Chondrocyte (in vitro differentiated cells): Measurements from ENCODE around the gene KCNQ1. TPM values are rescaled to one million over a fixed set of nuclear protein-coding genes. Genes with fewer than 3 reads are reported as not detected.

Source experiments
- DNase-seq: peaks from one replicate; pipeline ENCODE4 v3.0.0; 2021; ENCODE audit warnings: mixed read lengths, low spot score
- H3K27ac Mint-ChIP-seq: one replicate; pipeline ENCODE4 v1.8.0; 2021; ENCODE audit warnings: mild to moderate bottlenecking, moderate library complexity, mixed read lengths; ENCODE audit not compliant: unreplicated experiment
- H3K27me3 Mint-ChIP-seq: 2 replicates; pipeline ENCODE4 v1.8.0; 2021; ENCODE audit warnings: low read depth, mixed read lengths
- H3K36me3 Mint-ChIP-seq: 2 replicates; pipeline ENCODE4 v1.8.0; 2021; ENCODE audit warnings: low read depth, mixed read lengths
- H3K4me1 Mint-ChIP-seq: 2 replicates; pipeline ENCODE4 v1.8.0; 2021; ENCODE audit warnings: low read depth, mild to moderate bottlenecking, mixed read lengths
- H3K4me3 Mint-ChIP-seq: one replicate; pipeline ENCODE4 v1.8.0; 2021; ENCODE audit warnings: mild to moderate bottlenecking, moderate library complexity, mixed read lengths; ENCODE audit not compliant: unreplicated experiment
- H3K9me3 Mint-ChIP-seq: 2 replicates; pipeline ENCODE4 v1.8.0; 2021; ENCODE audit warnings: low read depth, mixed read lengths
- total RNA-seq: library from RNA; stranded (reverse); gene quantifications from 3 replicates; pipeline ENCODE4 v1.2.1, GENCODE V29; 2021
- TF ChIP-seq, protein P1 (sequence below): fragments of 200-600 bp; sonication (generic); IDR thresholded peaks from 2 replicates; pipeline ENCODE4 v1.5.0; 2021; ENCODE audit warnings: antibody characterized with exemption, mild to moderate bottlenecking, moderate library complexity

KCNQ1 gene
- total RNA-seq, 1 donor from 2014 or later, result not detected

DNA sequence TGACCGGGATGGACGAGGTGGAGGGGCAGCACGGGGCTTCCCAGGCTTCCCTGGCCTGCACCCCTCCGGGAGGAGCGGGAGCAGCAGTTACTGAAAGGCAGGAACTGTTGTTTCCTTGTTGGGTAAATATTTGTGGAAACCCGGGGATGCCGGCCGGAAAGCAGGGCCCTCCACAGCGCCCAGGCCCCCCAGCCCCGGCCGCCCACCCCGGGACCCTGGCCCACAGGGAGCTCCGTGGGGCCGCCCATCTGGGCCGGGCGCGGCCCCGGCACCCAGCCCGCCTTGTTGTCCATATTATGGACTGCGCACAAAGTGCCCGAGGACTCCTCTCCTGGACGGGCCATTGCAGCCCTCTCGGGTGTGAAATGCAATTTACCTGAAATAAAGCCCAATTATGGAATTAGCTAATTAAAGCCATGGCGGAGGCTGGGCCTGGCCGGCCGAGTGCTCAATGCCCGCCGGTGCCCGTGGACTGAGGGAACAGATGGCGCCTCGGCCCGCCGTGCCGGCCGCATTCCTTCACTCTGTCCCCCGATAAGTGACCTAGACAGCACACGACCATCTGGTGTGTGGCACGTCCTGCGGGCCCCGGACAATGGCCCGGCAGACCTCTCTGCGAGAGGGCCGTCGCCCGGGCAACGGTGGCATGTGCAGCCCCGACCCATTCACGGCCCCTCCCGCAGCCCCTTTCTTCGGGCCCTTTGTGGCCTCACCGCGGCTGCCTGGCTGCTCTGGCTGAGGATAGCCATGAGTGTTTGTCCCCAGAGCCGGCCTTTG, 405.4 kb downstream of the KCNQ1 start:
- TF ChIP-seq, protein P1, sequence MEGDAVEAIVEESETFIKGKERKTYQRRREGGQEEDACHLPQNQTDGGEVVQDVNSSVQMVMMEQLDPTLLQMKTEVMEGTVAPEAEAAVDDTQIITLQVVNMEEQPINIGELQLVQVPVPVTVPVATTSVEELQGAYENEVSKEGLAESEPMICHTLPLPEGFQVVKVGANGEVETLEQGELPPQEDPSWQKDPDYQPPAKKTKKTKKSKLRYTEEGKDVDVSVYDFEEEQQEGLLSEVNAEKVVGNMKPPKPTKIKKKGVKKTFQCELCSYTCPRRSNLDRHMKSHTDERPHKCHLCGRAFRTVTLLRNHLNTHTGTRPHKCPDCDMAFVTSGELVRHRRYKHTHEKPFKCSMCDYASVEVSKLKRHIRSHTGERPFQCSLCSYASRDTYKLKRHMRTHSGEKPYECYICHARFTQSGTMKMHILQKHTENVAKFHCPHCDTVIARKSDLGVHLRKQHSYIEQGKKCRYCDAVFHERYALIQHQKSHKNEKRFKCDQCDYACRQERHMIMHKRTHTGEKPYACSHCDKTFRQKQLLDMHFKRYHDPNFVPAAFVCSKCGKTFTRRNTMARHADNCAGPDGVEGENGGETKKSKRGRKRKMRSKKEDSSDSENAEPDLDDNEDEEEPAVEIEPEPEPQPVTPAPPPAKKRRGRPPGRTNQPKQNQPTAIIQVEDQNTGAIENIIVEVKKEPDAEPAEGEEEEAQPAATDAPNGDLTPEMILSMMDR, result no peak
- no peak overlapping the region for H3K27ac Mint-ChIP-seq
- H3K36me3 Mint-ChIP-seq, result no peaks in the 10 kb centered on the region
- peaks cover 7% of the 10 kb centered on the region for H3K27me3 Mint-ChIP-seq
- H3K4me3 Mint-ChIP-seq, result no peak overlapping the region
- H3K4me1 Mint-ChIP-seq, result no peaks in the 10 kb centered on the region
- no peak for DNase-seq
- no peaks in the 10 kb centered on the region for H3K9me3 Mint-ChIP-seq

DNA sequence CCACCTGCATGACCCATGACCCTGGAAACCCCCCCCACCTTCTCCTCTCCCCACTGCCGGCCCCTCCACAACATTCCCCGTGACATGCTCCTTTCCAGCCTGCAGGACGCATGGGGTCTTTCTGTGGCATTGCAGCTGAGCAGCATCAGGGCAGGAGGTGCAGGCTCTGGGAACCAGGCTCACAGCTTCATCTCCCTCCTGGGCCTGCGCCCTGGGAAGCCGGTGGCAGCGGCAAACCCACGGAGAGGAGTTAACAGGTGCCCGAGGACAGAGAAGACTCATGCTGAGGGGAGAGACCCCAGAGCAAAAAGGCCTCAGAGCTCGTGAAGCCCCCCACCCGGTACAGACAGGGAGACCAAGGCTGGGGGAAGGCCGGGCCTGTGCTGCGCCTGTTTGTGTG, 408.6 kb downstream of the KCNQ1 start:
- H3K36me3 Mint-ChIP-seq, result no peaks in the 10 kb centered on the region
- no peak overlapping the region for H3K27ac Mint-ChIP-seq
- DNase-seq, result no peak
- no peaks in the 10 kb centered on the region for H3K4me1 Mint-ChIP-seq
- no peak overlapping the region for H3K4me3 Mint-ChIP-seq
- H3K27me3 Mint-ChIP-seq, result peaks cover 14% of the 10 kb centered on the region
- no peaks in the 10 kb centered on the region for H3K9me3 Mint-ChIP-seq
- TF ChIP-seq, protein P1, result no peak

DNA sequence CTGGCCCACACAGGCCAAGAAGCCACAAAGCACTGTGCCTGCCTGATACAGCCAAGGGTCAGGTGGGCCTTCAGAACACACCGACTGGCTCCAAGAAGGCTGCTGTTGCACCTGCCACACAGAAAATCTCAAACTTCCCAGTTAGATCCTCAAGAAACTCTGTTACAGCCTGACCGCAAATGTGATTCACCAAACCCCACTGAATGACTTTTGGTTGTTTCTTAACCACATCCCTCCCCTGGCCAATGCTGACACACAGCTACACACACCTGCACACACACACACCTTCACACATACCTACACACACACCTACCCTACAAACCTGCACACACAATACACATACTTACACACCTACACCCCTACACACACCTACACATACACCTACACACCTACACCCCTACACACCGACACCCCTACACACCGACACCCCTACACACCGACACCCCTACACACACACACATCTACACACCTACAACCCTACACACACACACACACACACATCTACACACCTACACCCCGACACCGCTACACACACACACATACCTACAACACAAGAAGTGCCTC, 409.3 kb downstream of the KCNQ1 start:
- Mint-ChIP-seq H3K4me3 (no peak overlapping the region), H3K27ac (no peak overlapping the region)

DNA sequence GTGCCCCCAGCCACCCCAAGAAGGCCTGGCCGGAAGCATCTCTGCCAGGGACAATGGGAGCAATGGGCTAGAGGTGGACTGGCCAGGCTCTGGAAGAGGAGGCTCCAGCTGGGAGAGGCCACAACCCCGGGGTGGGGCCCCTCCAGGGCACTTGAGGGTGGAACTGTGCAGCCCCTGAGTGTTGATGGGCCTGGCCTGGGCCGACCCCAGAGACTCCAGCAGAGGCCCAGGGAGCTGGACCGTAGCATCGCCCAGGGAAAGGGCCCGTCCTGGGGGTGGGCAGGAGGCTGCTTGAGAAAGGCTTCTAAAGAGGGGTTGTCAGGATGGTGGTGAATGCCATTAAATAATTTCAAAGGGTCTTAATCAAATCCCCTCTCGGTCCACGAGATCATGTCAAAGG, 410.4 kb downstream of the KCNQ1 start:
- Mint-ChIP-seq H3K27me3 (peaks cover 15% of the 10 kb centered on the region), H3K36me3 (no peaks in the 10 kb centered on the region), H3K27ac (no peak overlapping the region), H3K4me3 (no peak overlapping the region), H3K4me1 (no peaks in the 10 kb centered on the region), H3K9me3 (no peaks in the 10 kb centered on the region)
- no peak for DNase-seq
- TF ChIP-seq, protein P1, result no peak

More for the DNA sequence above, 409.3 kb downstream of the KCNQ1 start:
- Mint-ChIP-seq H3K4me1 (no peaks in the 10 kb centered on the region), H3K36me3 (no peaks in the 10 kb centered on the region), H3K27me3 (peaks cover 11% of the 10 kb centered on the region), H3K9me3 (no peaks in the 10 kb centered on the region)
- TF ChIP-seq, protein P1, result no peak
- no peak for DNase-seq

DNA sequence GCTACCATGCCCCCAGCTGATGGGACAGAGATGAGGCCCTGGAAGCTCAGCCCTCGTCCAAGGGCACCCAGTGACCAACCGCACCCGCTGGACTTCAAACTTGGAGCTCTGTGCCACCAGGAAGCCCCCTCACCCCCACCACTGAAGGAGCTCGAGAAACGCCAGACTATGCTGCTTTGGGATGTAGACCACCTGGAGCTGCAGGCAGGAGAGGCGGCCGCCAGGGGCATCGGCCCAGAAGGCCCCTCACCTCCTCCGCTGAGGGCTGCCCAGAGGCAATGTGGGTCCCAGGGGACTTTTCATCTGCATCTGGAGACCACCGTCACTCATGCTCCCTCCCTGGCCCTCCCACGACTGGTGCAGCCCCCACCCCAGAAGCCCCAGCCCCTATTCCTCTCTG, 412.5 kb downstream of the KCNQ1 start:
- Mint-ChIP-seq H3K36me3 (no peaks in the 10 kb centered on the region), H3K27me3 (peaks cover 25% of the 10 kb centered on the region), H3K4me1 (no peaks in the 10 kb centered on the region), H3K4me3 (no peak overlapping the region), H3K9me3 (no peaks in the 10 kb centered on the region), H3K27ac (no peak overlapping the region)
- TF ChIP-seq, protein P1, result no peak
- DNase-seq, result no peak
